OCI-LY7 (cell line): Measurements from ENCODE around the gene POC1A. TPM values are rescaled to one million over a fixed set of nuclear protein-coding genes. Genes with fewer than 3 reads are reported as not detected.

Experiments used
- BruUV-seq: library from RNA; stranded (reverse); fragments of 400-500 nt; replicated peaks from 2 replicates; lab custom pipeline; 2021; lab: Mats Ljungman, UMichigan
- CTCF ChIA-PET: fragments of 300-600 bp; sonication (Branson Sonifier 250); formaldehyde crosslinking; loops from one replicate; lab custom pipeline; 2022; ENCODE audit warnings: antibody characterized with exemption; ENCODE audit not compliant: unreplicated experiment; lab: Charles Lee
- POLR2A ChIA-PET: fragments of 300-600 bp; sonication (Branson Sonifier 250); formaldehyde crosslinking; loops from one replicate; lab custom pipeline; 2022; ENCODE audit warnings: antibody characterized with exemption; lab: Charles Lee
- DNase-seq: peaks from one replicate; pipeline ENCODE4 v3.0.0-alpha.2; 2015; ENCODE audit warnings: low spot score
- H2AFZ ChIP-seq: fragments of 200-600 bp; sonication (generic), shearing (Covaris generic); 2 replicates; pipeline ENCODE4 v1.6.1; 2014; ENCODE audit warnings: mild to moderate bottlenecking, antibody characterized with exemption, low read length, moderate library complexity
- H3K27ac ChIP-seq: fragments of 200-600 bp; sonication (generic); 2 replicates; pipeline ENCODE4 v1.5.1; 2014; ENCODE audit warnings: mixed run types, low read depth, mild to moderate bottlenecking, moderate library complexity, low read length, inconsistent platforms; ENCODE audit not compliant: poor library complexity, severe bottlenecking
- H3K36me3 ChIP-seq: fragments of 200-600 bp; sonication (generic); 2 replicates; pipeline ENCODE4 v1.6.1; 2014; ENCODE audit warnings: mild to moderate bottlenecking, antibody characterized with exemption, low read length, moderate library complexity, mixed read lengths; ENCODE audit not compliant: insufficient read depth
- H3K4me1 ChIP-seq: fragments of 200-600 bp; sonication (generic); 2 replicates; pipeline ENCODE4 v1.5.1; 2014; ENCODE audit warnings: mild to moderate bottlenecking, low read length; ENCODE audit not compliant: insufficient read depth, poor library complexity, severe bottlenecking
- H3K4me2 ChIP-seq: fragments of 200-600 bp; sonication (generic); 2 replicates; pipeline ENCODE4 v1.6.1; 2014; ENCODE audit warnings: mild to moderate bottlenecking, low read length
- H3K4me3 ChIP-seq: fragments of 200-600 bp; sonication (generic); 2 replicates; pipeline ENCODE4 v1.5.1; 2014; ENCODE audit warnings: mild to moderate bottlenecking, low read depth, low read length; ENCODE audit not compliant: poor library complexity, severe bottlenecking
- H3K79me2 ChIP-seq: fragments of 200-600 bp; sonication (generic); 2 replicates; pipeline ENCODE4 v1.6.1; 2016; ENCODE audit warnings: low read depth, mild to moderate bottlenecking, low read length, moderate library complexity, mixed read lengths; ENCODE audit not compliant: insufficient read depth
- H3K9me2 ChIP-seq: fragments of 200-600 bp; sonication (generic); 2 replicates; pipeline ENCODE4 v1.6.1; 2016; ENCODE audit warnings: mild to moderate bottlenecking, low read length, mixed read lengths; ENCODE audit not compliant: insufficient read depth
- H3K9me3 ChIP-seq: fragments of 200-600 bp; sonication (generic); 2 replicates; pipeline ENCODE4 v1.6.1; 2014; ENCODE audit warnings: mild to moderate bottlenecking, mixed run types, low read length, mixed read lengths
- H4K20me1 ChIP-seq: fragments of 200-600 bp; sonication (generic); 2 replicates; pipeline ENCODE4 v1.6.1; 2014; ENCODE audit warnings: mild to moderate bottlenecking, antibody characterized with exemption, low read length, moderate library complexity, mixed read lengths; ENCODE audit not compliant: insufficient read depth
- EZH2phosphoT487 ChIP-seq: fragments of 200-600 bp; sonication (generic); IDR thresholded peaks from 2 replicates; pipeline ENCODE4 v1.6.1; 2018; ENCODE audit warnings: low read depth, borderline replicate concordance, mild to moderate bottlenecking, mixed run types, antibody characterized with exemption, low read length, moderate library complexity, mixed read lengths
- intact Hi-C: fragments of 100-400 bp; cut with micrococcal nuclease; formaldehyde crosslinking; loops from one replicate; pipeline ENCODE4 v1.10.0; 2022; ENCODE audit not compliant: unreplicated experiment
- total RNA-seq, 2 experiments: library from RNA; depleted of rRNA in 1 of 2; stranded (reverse); fragments of >200 nt in 1 of 2; shearing (Covaris generic) in 1 of 2; gene quantifications; 2 replicates each; pipeline ENCODE4 v1.2.3, GENCODE V29; 2014 to 2022
- TF ChIP-seq, protein P1 (sequence below): fragments of 200-600 bp; sonication (generic); conservative IDR thresholded peaks from 2 replicates; pipeline ENCODE4 v1.5.1; 2014; ENCODE audit warnings: mild to moderate bottlenecking, antibody characterized with exemption, low read length, moderate library complexity, mixed read lengths

The POC1A gene
- total RNA-seq, 2 experiments from 2014 or later: 40.0 to 41.0 TPM

DNA sequence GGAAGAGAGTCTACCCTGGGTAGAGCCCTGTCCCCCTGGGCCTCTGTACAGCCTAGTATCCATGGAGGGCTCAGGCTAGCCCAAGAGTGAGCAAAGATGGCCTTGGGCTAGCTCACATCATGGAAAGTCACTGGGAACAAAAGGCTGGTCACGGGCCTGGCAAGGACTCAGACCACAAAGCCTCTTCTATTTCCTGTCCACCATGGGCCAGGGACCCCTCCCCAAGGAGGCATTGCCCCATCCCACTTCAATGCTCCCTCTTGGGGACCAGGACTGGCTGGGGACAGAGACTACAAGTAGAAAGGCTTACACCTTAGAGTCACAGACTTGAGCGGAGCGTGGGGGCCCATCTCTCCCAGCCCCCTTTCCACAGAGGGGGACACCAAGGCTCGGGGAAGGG lies 114.8 kb downstream of the POC1A start:
- Histone ChIP-seq H2AFZ (no peak overlapping the region), H3K79me2 (no peaks in the 10 kb centered on the region), H3K36me3 (no peaks in the 10 kb centered on the region), H3K9me3 (no peaks in the 10 kb centered on the region), H3K9me2 (no peaks in the 10 kb centered on the region), H3K4me1 (no peaks in the 10 kb centered on the region), H3K4me3 (no peak overlapping the region), H4K20me1 (no peaks in the 10 kb centered on the region), H3K27ac (no peak overlapping the region), H3K4me2 (no peak overlapping the region)
- TF ChIP-seq, protein P1, sequence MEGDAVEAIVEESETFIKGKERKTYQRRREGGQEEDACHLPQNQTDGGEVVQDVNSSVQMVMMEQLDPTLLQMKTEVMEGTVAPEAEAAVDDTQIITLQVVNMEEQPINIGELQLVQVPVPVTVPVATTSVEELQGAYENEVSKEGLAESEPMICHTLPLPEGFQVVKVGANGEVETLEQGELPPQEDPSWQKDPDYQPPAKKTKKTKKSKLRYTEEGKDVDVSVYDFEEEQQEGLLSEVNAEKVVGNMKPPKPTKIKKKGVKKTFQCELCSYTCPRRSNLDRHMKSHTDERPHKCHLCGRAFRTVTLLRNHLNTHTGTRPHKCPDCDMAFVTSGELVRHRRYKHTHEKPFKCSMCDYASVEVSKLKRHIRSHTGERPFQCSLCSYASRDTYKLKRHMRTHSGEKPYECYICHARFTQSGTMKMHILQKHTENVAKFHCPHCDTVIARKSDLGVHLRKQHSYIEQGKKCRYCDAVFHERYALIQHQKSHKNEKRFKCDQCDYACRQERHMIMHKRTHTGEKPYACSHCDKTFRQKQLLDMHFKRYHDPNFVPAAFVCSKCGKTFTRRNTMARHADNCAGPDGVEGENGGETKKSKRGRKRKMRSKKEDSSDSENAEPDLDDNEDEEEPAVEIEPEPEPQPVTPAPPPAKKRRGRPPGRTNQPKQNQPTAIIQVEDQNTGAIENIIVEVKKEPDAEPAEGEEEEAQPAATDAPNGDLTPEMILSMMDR: no peak
- TF ChIP-seq EZH2phosphoT487: no peak
- ChIA-PET CTCF (no interaction called here), POLR2A (no interaction called here)
- intact Hi-C loops: no loop called here
- DNase-seq: no peak
- no TSS peak for BruUV-seq

DNA sequence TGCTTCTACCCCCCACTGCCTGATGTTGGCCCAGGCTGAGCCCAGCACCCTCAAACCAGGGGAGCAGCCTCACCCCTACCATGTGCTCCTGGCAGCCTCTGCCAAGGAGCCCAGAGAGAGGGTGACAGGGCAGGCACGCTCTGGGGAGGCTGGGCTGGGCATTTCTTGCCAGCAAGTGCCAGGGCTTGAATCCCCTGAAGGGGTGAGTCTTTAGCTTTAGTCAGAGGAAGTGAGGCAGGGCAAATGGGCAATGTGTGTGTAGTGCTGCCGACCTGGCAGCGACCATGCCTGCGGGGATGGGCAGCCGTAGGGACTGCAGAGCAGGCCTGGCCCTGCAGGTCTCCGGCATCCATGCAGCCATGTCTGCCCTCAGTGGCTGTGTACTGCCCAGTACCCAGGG lies 116.0 kb downstream of the POC1A start:
- H4K20me1 ChIP-seq: no peaks in the 10 kb centered on the region
- no peak for DNase-seq
- no peak overlapping the region for H3K27ac ChIP-seq
- H3K4me3 ChIP-seq: no peak overlapping the region
- CTCF ChIA-PET: no interaction called here
- BruUV-seq: no TSS peak
- H3K79me2 ChIP-seq: no peaks in the 10 kb centered on the region
- no peaks in the 10 kb centered on the region for H3K9me3 ChIP-seq
- POLR2A ChIA-PET: no interaction called here
- no peak overlapping the region for H2AFZ ChIP-seq
- TF ChIP-seq, protein P1: no peak
- no peak for TF ChIP-seq EZH2phosphoT487
- no peak overlapping the region for H3K4me2 ChIP-seq
- H3K9me2 ChIP-seq: no peaks in the 10 kb centered on the region
- no peaks in the 10 kb centered on the region for H3K36me3 ChIP-seq
- intact Hi-C loops: no loop called here
- H3K4me1 ChIP-seq: no peaks in the 10 kb centered on the region

DNA sequence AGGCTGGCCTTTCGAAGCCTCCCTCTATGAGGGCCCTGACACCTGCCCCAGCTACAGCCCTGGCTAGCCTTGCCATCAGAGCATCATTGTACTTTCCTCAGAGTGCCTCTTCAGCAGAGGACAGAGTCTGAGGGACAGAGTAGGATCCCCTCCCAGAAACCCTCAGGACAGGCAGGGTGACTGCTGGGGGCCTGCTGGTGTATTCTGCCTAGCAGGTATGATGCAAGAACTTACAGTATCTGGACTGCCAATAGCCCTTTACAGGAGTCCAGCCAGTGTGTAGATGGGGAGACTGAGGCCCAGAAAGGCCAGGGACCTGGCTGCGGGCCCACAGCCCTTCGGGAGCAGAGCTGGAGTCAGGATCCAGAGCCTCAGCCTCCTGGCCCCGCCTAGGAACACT lies 116.9 kb downstream of the POC1A start:
- no peaks in the 10 kb centered on the region for H3K36me3 ChIP-seq
- H2AFZ ChIP-seq: no peak overlapping the region
- H4K20me1 ChIP-seq: no peaks in the 10 kb centered on the region
- no peaks in the 10 kb centered on the region for H3K79me2 ChIP-seq
- intact Hi-C loops: no loop called here
- DNase-seq: no peak
- no peaks in the 10 kb centered on the region for H3K9me2 ChIP-seq
- no peaks in the 10 kb centered on the region for H3K9me3 ChIP-seq
- no peak overlapping the region for H3K4me2 ChIP-seq
- no TSS peak for BruUV-seq
- no peaks in the 10 kb centered on the region for H3K4me1 ChIP-seq
- ChIA-PET POLR2A (no interaction called here), CTCF (no interaction called here)
- H3K27ac ChIP-seq: no peak overlapping the region
- H3K4me3 ChIP-seq: no peak overlapping the region
- TF ChIP-seq, protein P1: no peak
- TF ChIP-seq EZH2phosphoT487: no peak
